GM18951 (cell line): ENCODE results near the gene ZNF516.

Experiments used
- POLR2A ChIP-seq: IDR thresholded peaks from 4 replicates; pipeline ENCODE4 v1.6.1; 2011; ENCODE audit warnings: mild to moderate bottlenecking; ENCODE audit not compliant: insufficient read length, insufficient read depth; ENCODE audit errors: extremely low read depth
- in situ Hi-C: fragments of 300-500 bp; cut with MboI; formaldehyde crosslinking; loops from one replicate; pipeline ENCODE4 v1.12.0; 2022; ENCODE audit warnings: low sequenced_read_pairs, mixed read lengths, inconsistent platforms; ENCODE audit not compliant: unreplicated experiment

The ZNF516 gene

GRCh38 chr18:76522122-76522503 lies 27.1 kb upstream of the ZNF516 start:
- no peak for TF ChIP-seq POLR2A
- in situ Hi-C loops, result no loop called here

DNA sequence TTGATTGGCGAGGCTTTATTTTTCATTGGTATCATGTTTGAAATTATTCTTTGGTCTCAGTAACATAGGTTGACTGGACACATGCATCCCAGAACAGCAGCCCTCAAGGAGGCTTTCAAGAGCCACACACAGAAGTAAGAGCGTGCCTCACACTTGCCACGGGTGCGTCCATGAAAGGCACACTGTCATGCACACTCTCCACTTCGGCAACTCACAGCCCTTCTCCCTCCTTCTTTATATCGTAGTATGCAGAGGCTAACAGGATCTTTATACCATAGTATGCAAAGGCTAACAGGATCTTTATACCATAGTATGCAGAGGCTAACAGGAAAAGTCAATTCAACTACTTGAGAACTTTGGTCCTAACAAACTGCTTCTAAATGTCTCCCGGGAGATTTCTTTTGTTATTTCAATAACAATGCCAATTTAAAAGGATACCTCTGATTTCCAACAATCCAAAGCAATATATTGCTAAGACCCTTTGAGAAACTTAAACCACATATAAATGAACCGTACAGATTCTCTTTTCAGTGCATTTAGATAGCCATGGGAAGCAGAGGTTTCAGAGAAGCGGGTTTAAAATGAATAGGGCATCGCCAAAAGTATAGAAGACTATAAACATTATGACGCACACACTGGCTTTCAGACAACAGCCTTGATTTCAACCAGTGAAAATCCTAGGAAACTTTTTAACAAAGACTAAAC lies 26.5 kb upstream of the ZNF516 start:
- in situ Hi-C loops, result no loop called here

DNA sequence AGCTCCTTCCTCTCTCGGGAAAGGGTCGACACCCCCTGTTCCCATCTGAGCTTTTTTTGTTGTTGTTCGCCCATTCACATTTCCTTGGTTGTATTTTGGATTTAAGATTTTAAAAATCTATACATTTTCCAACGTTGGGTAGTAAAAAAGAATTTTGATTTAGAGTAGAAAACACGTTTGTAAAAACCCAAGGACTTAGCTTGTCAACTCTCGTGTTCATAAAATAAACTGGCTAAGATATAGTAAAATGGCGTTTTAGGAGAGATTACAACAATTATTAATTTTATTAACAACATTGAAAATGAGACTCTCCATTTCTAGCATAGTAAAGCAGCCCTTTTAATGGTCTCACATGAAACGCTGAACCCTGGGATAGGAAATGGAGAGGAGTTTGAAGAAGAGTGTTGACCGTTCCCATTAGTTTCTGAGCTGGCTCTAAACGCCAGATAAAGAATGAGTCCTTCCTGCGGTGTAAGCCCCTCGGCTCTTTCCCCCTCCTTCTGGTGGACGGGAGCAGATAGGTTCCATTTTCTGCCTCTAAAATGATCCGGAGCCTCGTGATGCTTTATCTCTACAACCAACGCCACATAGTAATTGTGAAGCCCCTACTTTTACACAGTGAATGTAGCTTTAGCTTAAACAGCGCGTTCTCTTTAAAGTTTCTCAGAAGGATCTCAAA lies 24.0 kb upstream of the ZNF516 start:
- in situ Hi-C loops, result no loop called here
- no peak for TF ChIP-seq POLR2A

More for the DNA sequence above, 26.5 kb upstream of the ZNF516 start:
- TF ChIP-seq POLR2A, result no peak

DNA sequence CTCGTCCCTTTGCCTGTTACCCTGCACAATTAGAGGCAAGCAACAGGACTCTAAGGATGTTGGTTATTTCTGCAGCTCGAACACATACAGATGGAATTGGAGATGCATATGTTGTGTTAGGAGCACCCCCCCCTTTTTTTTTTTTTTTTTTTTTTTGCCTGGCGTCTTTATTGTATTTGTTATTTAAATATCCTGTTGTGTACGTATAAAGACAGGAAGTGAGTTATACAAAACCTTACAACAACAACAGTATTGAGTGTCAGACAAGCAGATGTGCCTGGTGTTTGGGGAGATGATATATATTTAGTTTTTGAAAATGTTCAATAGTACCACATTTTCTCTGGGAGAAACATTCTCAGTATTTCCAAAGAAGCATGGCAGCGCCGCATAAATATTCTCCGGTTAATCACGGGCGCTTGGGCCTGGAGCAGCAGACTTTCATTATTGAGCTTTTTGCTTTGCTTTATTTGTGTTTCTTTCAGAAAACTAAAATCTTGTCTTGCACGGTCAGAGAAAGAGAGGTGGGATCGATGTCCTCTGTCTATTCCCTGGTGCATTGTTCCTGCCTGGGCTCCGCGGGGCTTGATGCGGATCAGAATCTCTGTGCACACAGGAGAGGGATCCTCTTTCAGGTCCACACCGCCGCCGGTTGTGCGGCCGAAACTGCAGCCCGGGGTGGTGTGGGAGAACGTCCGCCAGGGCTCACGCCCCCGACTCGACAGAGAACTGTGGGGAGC lies 23.2 kb upstream of the ZNF516 start:
- no peak for TF ChIP-seq POLR2A
- in situ Hi-C loops, result no loop called here

- in situ Hi-C loops, result no loop called here
- no peak for TF ChIP-seq POLR2A
These were observed 20.5 kb upstream of the ZNF516 start for GRCh38 chr18:76515576-76515975.

GRCh38 chr18:76514573-76514972 lies 19.5 kb upstream of the ZNF516 start:
- in situ Hi-C loops, result no loop called here
- no peak for TF ChIP-seq POLR2A

- in situ Hi-C loops, result no loop called here
These were observed 12.9 kb upstream of the ZNF516 start for GRCh38 chr18:76507830-76508385.

DNA sequence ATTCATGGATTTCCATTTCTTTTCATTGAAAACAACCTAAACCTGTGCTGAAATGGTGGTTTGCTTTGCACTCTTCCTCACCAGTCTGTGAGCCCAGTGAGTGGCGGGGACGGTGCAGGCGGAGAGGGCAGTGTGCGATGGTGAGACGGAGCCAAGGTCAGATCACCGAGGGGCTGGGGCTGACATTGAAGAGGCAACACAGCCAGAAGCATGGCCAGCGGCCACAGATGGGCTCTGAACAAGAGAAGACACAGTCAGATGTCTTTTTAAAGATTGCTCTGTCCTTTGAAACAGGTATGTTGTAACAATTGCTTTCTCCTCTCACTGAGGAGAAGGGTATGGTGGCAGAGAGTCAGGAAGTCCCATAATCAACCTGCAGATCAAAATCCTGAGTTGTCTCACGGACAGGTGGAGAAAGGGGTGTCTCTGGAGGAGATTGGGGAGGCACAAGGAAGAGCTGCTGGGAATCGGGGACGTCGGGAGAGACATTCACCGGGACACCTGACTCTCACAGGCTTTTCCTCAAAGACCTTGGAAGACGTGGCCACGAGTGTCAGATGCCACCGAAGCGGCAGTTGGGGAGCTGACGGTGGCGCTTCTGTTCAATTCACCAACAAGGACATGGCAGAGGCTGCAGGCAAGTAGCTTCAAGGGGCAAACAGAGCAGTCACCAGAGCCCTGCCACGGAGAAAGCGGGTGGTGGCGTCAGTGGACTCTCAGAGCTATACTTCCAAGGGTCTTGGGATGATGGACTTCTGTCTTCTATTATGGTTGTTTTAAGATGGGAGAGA lies 12.1 kb upstream of the ZNF516 start:
- in situ Hi-C loops, result no loop called here
- no peak for TF ChIP-seq POLR2A

More at GRCh38 chr18:76507830-76508385, 12.9 kb upstream of the ZNF516 start:
- TF ChIP-seq POLR2A, result no peak

GRCh38 chr18:76506395-76506794 lies 11.4 kb upstream of the ZNF516 start:
- in situ Hi-C loops, result no loop called here
- TF ChIP-seq POLR2A, result no peak

DNA sequence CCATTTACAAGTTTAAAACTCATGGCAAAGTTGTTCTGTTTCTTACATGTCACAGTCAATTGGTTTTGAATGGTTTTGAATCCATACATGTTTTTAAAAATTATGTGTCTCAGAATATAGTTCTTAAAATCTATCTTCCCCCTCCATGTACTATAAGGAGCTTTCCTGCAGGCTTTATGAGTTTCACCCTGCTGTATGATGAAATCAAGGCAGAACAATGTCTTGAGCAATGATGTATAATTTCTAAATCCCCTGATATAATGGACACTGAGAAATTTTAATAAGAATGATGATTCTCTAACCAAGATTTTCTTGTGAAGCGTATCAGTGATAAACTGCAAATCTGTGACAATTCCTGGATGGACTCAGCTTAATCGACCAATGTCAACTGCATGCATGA lies 10.6 kb upstream of the ZNF516 start:
- TF ChIP-seq POLR2A, result no peak
- in situ Hi-C loops, result no loop called here

- in situ Hi-C loops, result no loop called here
These were observed 9.7 kb upstream of the ZNF516 start for GRCh38 chr18:76504749-76505148.

GRCh38 chr18:76503649-76504386 lies 8.8 kb upstream of the ZNF516 start:
- in situ Hi-C loops, result no loop called here

More at GRCh38 chr18:76504749-76505148, 9.7 kb upstream of the ZNF516 start:
- TF ChIP-seq POLR2A, result no peak

More at GRCh38 chr18:76503649-76504386, 8.8 kb upstream of the ZNF516 start:
- no peak for TF ChIP-seq POLR2A
